B cell (primary cell): ENCODE measurements around the gene IFNK. TPM values are rescaled to one million over a fixed set of nuclear protein-coding genes. Genes with fewer than 3 reads are reported as not detected.

ENCODE experiments used
- ATAC-seq: fragments of 200-7000 bp; cut with Tn5 transposase; one replicate; pipeline ENCODE4 v1.10.0; 2021; ENCODE audit warnings: low read depth, mild to moderate bottlenecking, moderate number of reproducible peaks, moderate library complexity
- CTCF ChIA-PET: fragments of 350-600 bp; sonication (Branson Sonifier 250); formaldehyde crosslinking; loops from one replicate; lab custom pipeline; 2021; ENCODE audit warnings: antibody characterized with exemption, inconsistent platforms; lab: Charles Lee
- POLR2A ChIA-PET: fragments of 350-600 bp; sonication (Branson Sonifier 250); formaldehyde crosslinking; loops from one replicate; lab custom pipeline; 2021; ENCODE audit warnings: antibody characterized with exemption; lab: Charles Lee
- DNase-seq: peaks from one replicate; pipeline ENCODE4 v3.0.0; 2013
- H2AFZ ChIP-seq: 2 replicates; pipeline ENCODE4 v1.6.1; 2012; ENCODE audit warnings: mild to moderate bottlenecking, low read depth, low read length; ENCODE audit not compliant: insufficient read depth, poor library complexity, severe bottlenecking
- H3K27ac ChIP-seq, 2 donors: 1 replicate in 1 of 2; 2 replicates in 1 of 2; pipeline ENCODE4 v1.5.1; 2012 to 2013; ENCODE audit warnings: low read length in 2 of 2, mild to moderate bottlenecking in 2 of 2, moderate library complexity in 1 of 2
- H3K27me3 ChIP-seq, 4 experiments: fragments of 200-600 bp in 1 of 4; sonication (generic) in 1 of 4; replicated peaks in 1 of 4; 1 replicate in 2 of 4; 2 replicates in 2 of 4; pipeline versions ENCODE4 v1.6.1 to v1.7.0; 2013 to 2016; ENCODE audit warnings: low read length in 3 of 4, mild to moderate bottlenecking in 2 of 4, mixed read lengths in 1 of 4, moderate library complexity in 1 of 4; ENCODE audit not compliant: insufficient read depth in 4 of 4, control insufficient read depth in 3 of 4; ENCODE audit errors: control extremely low read depth in 1 of 4
- H3K36me3 ChIP-seq, 2 experiments: replicated peaks in 1 of 2; 1 replicate in 1 of 2; 2 replicates in 1 of 2; pipeline versions ENCODE4 v1.6.1 to v1.7.1; 2013; ENCODE audit warnings: low read length in 1 of 2; ENCODE audit not compliant: insufficient read depth in 2 of 2, control insufficient read depth in 1 of 2; ENCODE audit errors: control extremely low read depth in 1 of 2, extremely low read depth in 1 of 2
- H3K4me1 ChIP-seq, 2 donors: fragments of 200-600 bp in 1 of 2; sonication (generic) in 1 of 2; 1 replicate in 1 of 2; 2 replicates in 1 of 2; pipeline versions ENCODE4 v1.5.1 to v1.6.1; 2013 to 2017; ENCODE audit warnings: low read length in 2 of 2; ENCODE audit not compliant: control insufficient read depth in 2 of 2, insufficient read depth in 2 of 2
- H3K4me2 ChIP-seq: replicated peaks from 2 replicates; pipeline ENCODE3; 2012; ENCODE audit warnings: mild to moderate bottlenecking, low read depth, low read length; ENCODE audit not compliant: poor library complexity, severe bottlenecking
- H3K4me3 ChIP-seq, 5 experiments: fragments of 200-600 bp in 1 of 5; sonication (generic) in 1 of 5; 1 replicate in 3 of 5; 2 replicates in 2 of 5; pipeline versions ENCODE4 v1.5.1 to v1.7.0; 2011 to 2016; ENCODE audit warnings: low read length in 4 of 5, mild to moderate bottlenecking in 4 of 5, low read depth in 2 of 5, control low read depth in 1 of 5, moderate library complexity in 1 of 5; ENCODE audit not compliant: insufficient read depth in 1 of 5; ENCODE audit errors: control extremely low read depth in 1 of 5, extremely low read depth in 1 of 5
- H3K79me2 ChIP-seq: fragments of 200-600 bp; sonication (generic); one replicate; pipeline ENCODE4 v1.6.0; 2016; ENCODE audit warnings: low read length; ENCODE audit not compliant: control insufficient read depth, insufficient read depth
- H3K9ac ChIP-seq: fragments of 200-600 bp; sonication (generic); 2 replicates; pipeline ENCODE4 v1.6.1; 2017; ENCODE audit warnings: mild to moderate bottlenecking, low read length, moderate library complexity
- H3K9me3 ChIP-seq, 3 donors: one replicate each; pipeline versions ENCODE4 v1.6.1 to v1.7.1; 2013; ENCODE audit warnings: low read length in 2 of 3; ENCODE audit not compliant: control insufficient read depth in 2 of 3, insufficient read depth in 1 of 3; ENCODE audit errors: control extremely low read depth in 1 of 3
- H4K20me1 ChIP-seq: 2 replicates; pipeline ENCODE4 v1.6.0; 2012; ENCODE audit warnings: mild to moderate bottlenecking, low read length; ENCODE audit not compliant: insufficient read depth, control insufficient read depth, poor library complexity, severe bottlenecking
- H3K27ac Mint-ChIP-seq: one replicate; pipeline ENCODE4 v1.8.0; 2021; ENCODE audit warnings: mixed read lengths
- H3K27me3 Mint-ChIP-seq: one replicate; pipeline ENCODE4 v1.8.0; 2021; ENCODE audit warnings: mixed read lengths
- H3K4me1 Mint-ChIP-seq: one replicate; pipeline ENCODE4 v1.8.0; 2021; ENCODE audit warnings: mixed read lengths
- H3K4me3 Mint-ChIP-seq: one replicate; pipeline ENCODE4 v1.8.0; 2021; ENCODE audit warnings: mixed read lengths
- H3K9me3 Mint-ChIP-seq: one replicate; pipeline ENCODE4 v1.8.0; 2022; ENCODE audit warnings: mixed read lengths; ENCODE audit not compliant: insufficient read depth
- EZH2 ChIP-seq: IDR thresholded peaks from 2 replicates; pipeline ENCODE4 v1.6.1; 2012; ENCODE audit warnings: borderline replicate concordance, low read depth, mild to moderate bottlenecking, moderate library complexity, low read length; ENCODE audit not compliant: insufficient read depth, poor library complexity, severe bottlenecking
- WGBS: methylation state at CpG from one replicate; pipeline ENCODE4 v1.1.5; 2013; ENCODE audit warnings: missing lambda C conversion rate; ENCODE audit not compliant: insufficient coverage; 5-methylcytosine and 5-hydroxymethylcytosine counted together
- intact Hi-C: fragments of 100-400 bp; cut with micrococcal nuclease; formaldehyde crosslinking; loops from one replicate; pipeline ENCODE4 v1.10.0; 2022
- polyA plus RNA-seq: library from polyadenylated mRNA; depleted of rRNA; stranded (reverse); fragments of >200 nt; gene quantifications from 2 replicates; pipeline ENCODE4 v1.2.3, GENCODE V29; 2012
- total RNA-seq, 2 donors: library from RNA; stranded (reverse); fragments of 120-200 nt in 1 of 2; gene quantifications; 1 replicate in 1 of 2; 2 replicates in 1 of 2; pipeline versions ENCODE4 v1.2.3 to v1.2.4, GENCODE V29; 2013 to 2022
- TF ChIP-seq, protein P1 (sequence below): fragments of 200-600 bp; IDR thresholded peaks from one replicate; pipeline ENCODE4 v1.8.0; 2022; ENCODE audit warnings: antibody characterized with exemption, mild to moderate bottlenecking

Gene IFNK
- total and polyA plus RNA-seq, 2 donors (not counting 1 experiment from before 2014, with no cell fraction given) = not detected

DNA sequence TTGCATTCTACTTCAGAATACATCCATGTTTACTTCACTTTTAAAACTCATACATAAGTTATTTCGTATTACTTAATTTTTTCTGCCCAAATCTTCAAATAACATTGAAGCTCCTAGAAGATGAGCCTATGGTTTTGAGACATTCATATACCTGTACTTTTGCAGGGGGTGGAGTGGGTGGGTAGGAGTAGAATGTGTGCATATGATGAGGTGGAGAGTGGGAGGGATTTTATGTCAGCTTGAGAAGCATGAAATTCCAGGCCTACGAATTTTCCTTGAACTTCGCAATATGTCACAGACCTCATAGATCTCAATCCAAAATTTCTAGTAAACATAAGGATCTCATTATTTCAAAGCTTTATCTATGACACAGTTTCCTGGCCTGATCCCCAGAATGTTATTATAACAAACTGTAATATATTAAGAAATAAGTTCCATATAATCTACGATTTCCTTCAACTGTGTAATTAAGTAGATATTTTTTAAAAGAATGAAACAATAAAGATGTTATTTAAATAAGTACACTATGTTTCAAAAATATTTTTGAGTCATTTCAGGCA is 25.2 kb downstream of the IFNK start:
- no peaks in the 10 kb centered on the region for H3K4me1 ChIP-seq
- H4K20me1 ChIP-seq = no peaks in the 10 kb centered on the region
- H3K9me3 ChIP-seq = no peaks in the 10 kb centered on the region
- Mint-ChIP-seq H3K9me3 (no peaks in the 10 kb centered on the region), H3K27ac (no peak overlapping the region), H3K4me3 (no peak overlapping the region), H3K27me3 (no peaks in the 10 kb centered on the region), H3K4me1 (no peaks in the 10 kb centered on the region)
- H3K79me2 ChIP-seq = no peaks in the 10 kb centered on the region
- no peak overlapping the region for H3K4me2 ChIP-seq
- H3K36me3 ChIP-seq = peaks cover 2 to 30% of the 10 kb centered on the region in 2 experiments
- H2AFZ ChIP-seq = no peak overlapping the region
- no CpG with 5 or more reads among the region's 4 CpGs for WGBS
- ATAC-seq = no peak
- no peaks in the 10 kb centered on the region for H3K27me3 ChIP-seq
- no peak for TF ChIP-seq EZH2
- TF ChIP-seq, protein P1, sequence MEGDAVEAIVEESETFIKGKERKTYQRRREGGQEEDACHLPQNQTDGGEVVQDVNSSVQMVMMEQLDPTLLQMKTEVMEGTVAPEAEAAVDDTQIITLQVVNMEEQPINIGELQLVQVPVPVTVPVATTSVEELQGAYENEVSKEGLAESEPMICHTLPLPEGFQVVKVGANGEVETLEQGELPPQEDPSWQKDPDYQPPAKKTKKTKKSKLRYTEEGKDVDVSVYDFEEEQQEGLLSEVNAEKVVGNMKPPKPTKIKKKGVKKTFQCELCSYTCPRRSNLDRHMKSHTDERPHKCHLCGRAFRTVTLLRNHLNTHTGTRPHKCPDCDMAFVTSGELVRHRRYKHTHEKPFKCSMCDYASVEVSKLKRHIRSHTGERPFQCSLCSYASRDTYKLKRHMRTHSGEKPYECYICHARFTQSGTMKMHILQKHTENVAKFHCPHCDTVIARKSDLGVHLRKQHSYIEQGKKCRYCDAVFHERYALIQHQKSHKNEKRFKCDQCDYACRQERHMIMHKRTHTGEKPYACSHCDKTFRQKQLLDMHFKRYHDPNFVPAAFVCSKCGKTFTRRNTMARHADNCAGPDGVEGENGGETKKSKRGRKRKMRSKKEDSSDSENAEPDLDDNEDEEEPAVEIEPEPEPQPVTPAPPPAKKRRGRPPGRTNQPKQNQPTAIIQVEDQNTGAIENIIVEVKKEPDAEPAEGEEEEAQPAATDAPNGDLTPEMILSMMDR = no peak
- CTCF ChIA-PET = interaction anchor here (0.6 to 5.8 kb wide), 9 partner anchors 8 to 221 kb away, joined by 3 to 115 read pairs (median 4); partner anchors contain the start of gene MOB3B
- H3K4me3 ChIP-seq = no peak overlapping the region
- intact Hi-C loops = no loop called here
- no peak overlapping the region for H3K27ac ChIP-seq
- DNase-seq = no peak
- POLR2A ChIA-PET = no interaction called here
- H3K9ac ChIP-seq = no peak overlapping the region

DNA sequence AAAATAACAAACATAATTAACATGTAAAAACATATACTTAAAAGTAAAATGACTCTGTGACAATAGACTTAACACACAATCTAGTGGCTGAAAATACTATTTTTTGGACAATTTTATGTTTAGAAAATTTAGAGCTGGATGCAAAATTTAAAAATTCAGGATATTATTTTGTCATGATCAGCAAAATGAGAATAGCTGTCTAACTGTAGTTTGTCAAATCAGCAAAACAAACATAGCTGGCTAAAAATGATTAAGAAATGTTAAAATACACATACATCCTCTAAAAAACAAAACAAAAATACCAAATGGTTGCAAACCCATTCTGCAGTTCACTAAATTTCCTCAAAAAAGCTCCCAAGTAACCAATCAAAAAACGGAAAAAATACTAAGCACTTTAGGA is 30.6 kb downstream of the IFNK start:
- Histone ChIP-seq H3K4me3 (no peak overlapping the region), H3K27me3 (no peaks in the 10 kb centered on the region), H4K20me1 (no peaks in the 10 kb centered on the region), H3K36me3 (peaks cover 6 to 41% of the 10 kb centered on the region in 2 experiments), H2AFZ (no peak overlapping the region), H3K79me2 (no peaks in the 10 kb centered on the region), H3K27ac (no peak overlapping the region), H3K9me3 (no peaks in the 10 kb centered on the region), H3K4me2 (no peak overlapping the region), H3K4me1 (no peaks in the 10 kb centered on the region), H3K9ac (no peak overlapping the region)
- no peak for TF ChIP-seq EZH2
- TF ChIP-seq, protein P1 = no peak
- DNase-seq (no peak), ATAC-seq (no peak)
- no peaks in the 10 kb centered on the region for H3K27me3 Mint-ChIP-seq
- H3K27ac Mint-ChIP-seq = no peak overlapping the region
- no peaks in the 10 kb centered on the region for H3K4me1 Mint-ChIP-seq
- ChIA-PET POLR2A (no interaction called here), CTCF (interaction anchor here (0.7 to 2.8 kb wide), 2 partner anchors 25 to 222 kb away, joined by 5 to 17 read pairs (median 11); no protein-coding TSS in a partner anchor)
- intact Hi-C loops = no loop called here
- H3K9me3 Mint-ChIP-seq = no peaks in the 10 kb centered on the region
- no CpG with 5 or more reads among the region's 1 CpG for WGBS
- no peak overlapping the region for H3K4me3 Mint-ChIP-seq
